Natural killer cell (primary cell): Measurements from ENCODE around the gene PPP3CA. TPM values are rescaled to one million over a fixed set of nuclear protein-coding genes. Genes with fewer than 3 reads are reported as not detected.

Experiments
- ATAC-seq, 3 donors: fragments of 150-1000 bp in 2 of 3; fragments of 200-7000 bp in 1 of 3; cut with Tn5 transposase; 1 replicate in 1 of 3; 2 replicates in 2 of 3; pipeline ENCODE4 v1.10.0; 2021; ENCODE audit warnings: mild to moderate bottlenecking in 2 of 3, moderate library complexity in 2 of 3
- DNase-seq, 2 donors: peaks; one replicate each; pipeline versions ENCODE4 v3.0.0 to v3.0.0-alpha.2; 2013 to 2021; ENCODE audit warnings: mixed read lengths in 1 of 2
- H3K27ac ChIP-seq: one replicate; pipeline ENCODE4 v1.5.1; 2013; ENCODE audit warnings: mild to moderate bottlenecking, low read length
- H3K27me3 ChIP-seq: one replicate; pipeline ENCODE4 v1.6.1; 2013; ENCODE audit warnings: low read length; ENCODE audit not compliant: control insufficient read depth, insufficient read depth
- H3K36me3 ChIP-seq: one replicate; pipeline ENCODE4 v1.6.1; 2013; ENCODE audit warnings: low read length; ENCODE audit not compliant: control insufficient read depth, insufficient read depth
- H3K4me1 ChIP-seq: one replicate; pipeline ENCODE4 v1.6.1; 2013; ENCODE audit warnings: low read length; ENCODE audit not compliant: control insufficient read depth, insufficient read depth
- H3K4me3 ChIP-seq: one replicate; pipeline ENCODE4 v1.5.1; 2013; ENCODE audit warnings: low read length
- H3K9me3 ChIP-seq: one replicate; pipeline ENCODE4 v1.6.1; 2013; ENCODE audit warnings: low read length; ENCODE audit not compliant: control insufficient read depth, insufficient read depth
- H3K27ac Mint-ChIP-seq, 2 donors: one replicate each; pipeline ENCODE4 v1.8.0; 2022; ENCODE audit warnings: mild to moderate bottlenecking in 2 of 2, mixed read lengths in 2 of 2, moderate library complexity in 1 of 2
- H3K27me3 Mint-ChIP-seq, 2 donors: one replicate each; pipeline ENCODE4 v1.8.0; 2022; ENCODE audit warnings: low read depth in 2 of 2, mixed read lengths in 2 of 2
- H3K36me3 Mint-ChIP-seq: one replicate; pipeline ENCODE4 v1.8.0; 2022; ENCODE audit warnings: mixed read lengths
- H3K4me1 Mint-ChIP-seq, 2 donors: one replicate each; pipeline ENCODE4 v1.8.0; 2022; ENCODE audit warnings: mixed read lengths in 2 of 2
- H3K4me3 Mint-ChIP-seq: one replicate; pipeline ENCODE4 v1.8.0; 2022; ENCODE audit warnings: mild to moderate bottlenecking, moderate library complexity, mixed read lengths
- H3K9me3 Mint-ChIP-seq, 2 donors: one replicate each; pipeline ENCODE4 v1.8.0; 2022; ENCODE audit warnings: mixed read lengths in 2 of 2
- CTCF ChIP-seq: fragments of 200-600 bp; IDR thresholded peaks from one replicate; pipeline ENCODE4 v1.8.0; 2022; ENCODE audit warnings: antibody characterized with exemption
- WGBS: methylation state at CpG from one replicate; pipeline ENCODE4 v1.1.7; 2013; ENCODE audit warnings: missing lambda C conversion rate; ENCODE audit not compliant: insufficient coverage; 5-methylcytosine and 5-hydroxymethylcytosine counted together
- intact Hi-C: fragments of 100-400 bp; cut with micrococcal nuclease; formaldehyde crosslinking; loops from one replicate; pipeline ENCODE4 v1.14.2; 2022
- total RNA-seq, 4 donors: library from RNA; stranded (reverse); fragments of 120-200 nt in 1 of 4; gene quantifications; one replicate each; pipeline versions ENCODE4 v1.2.3 to v1.2.4, GENCODE V29; 2013 to 2022

The PPP3CA gene
- total RNA-seq, 3 donors from 2014 or later (not counting 1 experiment from before 2014, with no cell fraction given), result 53.1 to 73.1 (median 58.0) TPM

GRCh38 chr4:100989401-100989800 lies 357.9 kb downstream of the PPP3CA start:
- H3K36me3 Mint-ChIP-seq, result no peaks in the 10 kb centered on the region
- DNase-seq (no peak), ATAC-seq (no peak)
- H3K4me1 Mint-ChIP-seq, result no peaks in the 10 kb centered on the region
- H3K4me3 ChIP-seq, result no peak overlapping the region
- TF ChIP-seq CTCF, result no peak
- H3K27me3 Mint-ChIP-seq, result peaks cover 0 to 11% of the 10 kb centered on the region in 2 donors
- H3K27me3 ChIP-seq, result no peaks in the 10 kb centered on the region
- no peaks in the 10 kb centered on the region for H3K9me3 Mint-ChIP-seq
- no peaks in the 10 kb centered on the region for H3K36me3 ChIP-seq
- intact Hi-C loops, result no loop called here
- H3K27ac Mint-ChIP-seq, result no peak overlapping the region
- no peak overlapping the region for H3K27ac ChIP-seq
- H3K4me1 ChIP-seq, result no peaks in the 10 kb centered on the region
- no peaks in the 10 kb centered on the region for H3K9me3 ChIP-seq
- no peak overlapping the region for H3K4me3 Mint-ChIP-seq

GRCh38 chr4:100988876-100989275 lies 358.4 kb downstream of the PPP3CA start:
- H3K4me1 Mint-ChIP-seq, result no peaks in the 10 kb centered on the region
- H3K36me3 ChIP-seq, result no peaks in the 10 kb centered on the region
- no peaks in the 10 kb centered on the region for H3K27me3 ChIP-seq
- H3K36me3 Mint-ChIP-seq, result no peaks in the 10 kb centered on the region
- H3K27ac ChIP-seq, result no peak overlapping the region
- H3K4me3 ChIP-seq, result no peak overlapping the region
- DNase-seq, result no peak
- peaks cover 0 to 11% of the 10 kb centered on the region in 2 donors for H3K27me3 Mint-ChIP-seq
- TF ChIP-seq CTCF, result no peak
- no peaks in the 10 kb centered on the region for H3K9me3 Mint-ChIP-seq
- no peak for ATAC-seq
- intact Hi-C loops, result no loop called here
- no peak overlapping the region for H3K4me3 Mint-ChIP-seq
- WGBS, result 70% methylated on average over 2 of the region's 4 CpGs
- H3K4me1 ChIP-seq, result no peaks in the 10 kb centered on the region
- H3K9me3 ChIP-seq, result no peaks in the 10 kb centered on the region
- H3K27ac Mint-ChIP-seq, result no peak overlapping the region

- Mint-ChIP-seq H3K36me3 (no peaks in the 10 kb centered on the region), H3K4me3 (no peak overlapping the region), H3K9me3 (no peaks in the 10 kb centered on the region), H3K4me1 (peaks cover 18% of the 10 kb centered on the region in 2 donors), H3K27ac (no peak overlapping the region), H3K27me3 (peaks cover 0 to 11% of the 10 kb centered on the region in 2 donors)
- no peaks in the 10 kb centered on the region for H3K27me3 ChIP-seq
- H3K4me1 ChIP-seq, result no peaks in the 10 kb centered on the region
- intact Hi-C loops, result no loop called here
- no peak overlapping the region for H3K27ac ChIP-seq
- no peak overlapping the region for H3K4me3 ChIP-seq
- DNase-seq (no peak), ATAC-seq (no peak)
- no peaks in the 10 kb centered on the region for H3K36me3 ChIP-seq
- no peaks in the 10 kb centered on the region for H3K9me3 ChIP-seq
- no peak for TF ChIP-seq CTCF
- 90% methylated on average over 8 of the region's 8 CpGs for WGBS
Observed at GRCh38 chr4:100986360-100986868, 360.9 kb downstream of the PPP3CA start.

- Mint-ChIP-seq H3K4me3 (no peak overlapping the region), H3K27me3 (peaks cover 0 to 11% of the 10 kb centered on the region in 2 donors), H3K4me1 (peaks cover 23% of the 10 kb centered on the region in 2 donors), H3K27ac (no peak overlapping the region), H3K36me3 (no peaks in the 10 kb centered on the region), H3K9me3 (no peaks in the 10 kb centered on the region)
- no peak overlapping the region for H3K4me3 ChIP-seq
- TF ChIP-seq CTCF, result no peak
- H3K9me3 ChIP-seq, result no peaks in the 10 kb centered on the region
- ATAC-seq (no peak), DNase-seq (no peak)
- no peaks in the 10 kb centered on the region for H3K27me3 ChIP-seq
- intact Hi-C loops, result no loop called here
- no peaks in the 10 kb centered on the region for H3K4me1 ChIP-seq
- no peaks in the 10 kb centered on the region for H3K36me3 ChIP-seq
- H3K27ac ChIP-seq, result no peak overlapping the region
- 88% methylated on average over 3 of the region's 3 CpGs for WGBS
Observed at GRCh38 chr4:100985576-100985975, 361.8 kb downstream of the PPP3CA start.
